ENCODE measurements around the gene BRPF1. TPM values are rescaled to one million over a fixed set of nuclear protein-coding genes. Genes with fewer than 3 reads are reported as not detected.
A peak's percentile ranks its signal among the peaks of the same experiment; 100 is the strongest.

Gene BRPF1
- total and polyA plus RNA-seq, 2 donors from 2014 or later: 6.2 to 22.4 TPM

DNA sequence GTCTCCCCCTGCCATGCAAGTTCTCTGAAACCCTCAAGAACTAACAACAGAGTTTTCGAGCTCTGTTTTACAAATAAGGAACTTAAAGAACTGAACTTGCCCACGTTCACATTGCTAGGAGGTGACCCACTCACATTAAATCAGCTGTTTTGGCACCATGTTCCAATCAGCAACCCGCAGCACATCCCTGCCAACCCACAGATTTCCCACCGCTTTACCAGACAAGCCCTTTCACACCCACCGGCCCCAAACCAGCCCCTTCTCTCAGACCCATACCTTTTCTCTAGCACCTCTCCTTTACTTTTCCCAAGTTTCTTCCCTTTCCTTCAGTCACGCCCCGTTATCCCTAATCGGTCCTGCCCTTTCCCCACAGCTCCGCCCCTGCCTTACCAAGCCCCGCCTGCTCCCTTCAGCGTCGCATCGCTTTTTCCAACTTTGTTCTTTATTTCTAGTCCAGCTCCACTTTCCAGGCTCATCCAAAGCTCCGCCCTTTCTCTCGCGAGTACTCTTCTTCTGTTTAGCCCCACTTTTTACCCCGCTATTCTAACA, 804 bp upstream of the BRPF1 start:
- FAIRE-seq (no peak), DNase-seq (no peak)
- Histone ChIP-seq H3K9ac (ENCODE audit: low read length in 3 of 3) (peak overlapping the region; percentile 11 to 62 (median 34)), H3K27me3 (ENCODE audit: control insufficient read depth, insufficient read depth, low read length) (no peaks in the 10 kb centered on the region), H3K27ac (ENCODE audit: low read depth in 2 of 2, low read length in 2 of 2) (peak overlapping the region; percentile 86 to 92), H3K9me3 (ENCODE audit: control insufficient read depth in 2 of 3, insufficient read depth in 1 of 3, low read length in 3 of 3) (no peaks in the 10 kb centered on the region), H3K36me3 (ENCODE audit: control insufficient read depth in 2 of 3, insufficient read depth in 3 of 3, low read length in 3 of 3) (peaks cover 0 to 15% (median 7%) of the 10 kb centered on the region in 3 donors), H3K4me3 (ENCODE audit: low read length in 3 of 3) (peak overlapping the region; percentile 79 to 86 (median 79)), H3K4me1 (ENCODE audit: control insufficient read depth in 2 of 3, insufficient read depth in 2 of 3, low read depth in 1 of 3, low read length in 3 of 3) (peaks cover 0 to 16% (median 9%) of the 10 kb centered on the region in 3 donors)
- intact Hi-C loops (cut with DNase I): no loop called here
- TF ChIP-seq, protein P1, sequence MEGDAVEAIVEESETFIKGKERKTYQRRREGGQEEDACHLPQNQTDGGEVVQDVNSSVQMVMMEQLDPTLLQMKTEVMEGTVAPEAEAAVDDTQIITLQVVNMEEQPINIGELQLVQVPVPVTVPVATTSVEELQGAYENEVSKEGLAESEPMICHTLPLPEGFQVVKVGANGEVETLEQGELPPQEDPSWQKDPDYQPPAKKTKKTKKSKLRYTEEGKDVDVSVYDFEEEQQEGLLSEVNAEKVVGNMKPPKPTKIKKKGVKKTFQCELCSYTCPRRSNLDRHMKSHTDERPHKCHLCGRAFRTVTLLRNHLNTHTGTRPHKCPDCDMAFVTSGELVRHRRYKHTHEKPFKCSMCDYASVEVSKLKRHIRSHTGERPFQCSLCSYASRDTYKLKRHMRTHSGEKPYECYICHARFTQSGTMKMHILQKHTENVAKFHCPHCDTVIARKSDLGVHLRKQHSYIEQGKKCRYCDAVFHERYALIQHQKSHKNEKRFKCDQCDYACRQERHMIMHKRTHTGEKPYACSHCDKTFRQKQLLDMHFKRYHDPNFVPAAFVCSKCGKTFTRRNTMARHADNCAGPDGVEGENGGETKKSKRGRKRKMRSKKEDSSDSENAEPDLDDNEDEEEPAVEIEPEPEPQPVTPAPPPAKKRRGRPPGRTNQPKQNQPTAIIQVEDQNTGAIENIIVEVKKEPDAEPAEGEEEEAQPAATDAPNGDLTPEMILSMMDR (IDR thresholded peaks at IDR 0.05; ENCODE audit: borderline replicate concordance, extremely low read depth, insufficient read depth): no peak

- H3K36me3 ChIP-seq (ENCODE audit: control insufficient read depth in 2 of 3, insufficient read depth in 3 of 3, low read length in 3 of 3): peaks cover 0 to 17% (median 15%) of the 10 kb centered on the region in 3 donors
- TF ChIP-seq, protein P1 (IDR thresholded peaks at IDR 0.05; ENCODE audit: borderline replicate concordance, extremely low read depth, insufficient read depth): no peak
- H3K27me3 ChIP-seq (ENCODE audit: control insufficient read depth, insufficient read depth, low read length): no peaks in the 10 kb centered on the region
- H3K9ac ChIP-seq (ENCODE audit: low read length in 3 of 3): peak overlapping the region; percentile 37 to 85 (median 68)
- H3K4me1 ChIP-seq (ENCODE audit: control insufficient read depth in 2 of 3, insufficient read depth in 2 of 3, low read depth in 1 of 3, low read length in 3 of 3): peaks cover 0 to 16% (median 9%) of the 10 kb centered on the region in 3 donors
- FAIRE-seq: no peak
- DNase-seq: peak; percentile 18 to 82 (median 31)
- H3K4me3 ChIP-seq (ENCODE audit: low read length in 3 of 3): peak overlapping the region; percentile 62 to 80 (median 77)
- H3K9me3 ChIP-seq (ENCODE audit: control insufficient read depth in 2 of 3, insufficient read depth in 1 of 3, low read length in 3 of 3): no peaks in the 10 kb centered on the region
- H3K27ac ChIP-seq (ENCODE audit: low read depth in 2 of 2, low read length in 2 of 2): peak overlapping the region in 1 of 2 donors; percentile 98
- intact Hi-C loops (cut with DNase I): no loop called here
Measured at GRCh38 chr3:9732080-9732739, 675 bp downstream of the BRPF1 start.

DNA sequence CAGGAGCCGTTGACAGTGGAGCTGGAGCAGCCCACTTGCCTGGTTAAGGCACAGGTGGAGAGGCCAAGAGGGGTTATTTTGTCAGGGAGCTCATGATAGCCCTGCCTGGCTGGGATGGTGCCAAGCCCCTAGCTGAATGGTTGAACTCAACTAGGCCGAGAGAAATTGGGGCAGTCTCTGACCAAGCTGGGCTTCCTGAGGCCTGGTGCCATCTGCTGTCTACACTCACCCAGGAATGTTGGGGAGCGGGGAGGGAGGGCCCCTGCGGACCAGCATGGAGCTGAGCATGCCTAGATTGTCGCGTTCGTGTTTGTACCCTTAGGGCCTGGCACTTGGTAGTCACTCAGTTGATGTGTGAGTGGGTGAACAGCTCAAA, 1.2 kb downstream of the BRPF1 start:
- Histone ChIP-seq H3K4me3 (ENCODE audit: low read length in 3 of 3) (peak overlapping the region; percentile 51 to 80 (median 77)), H3K27me3 (ENCODE audit: control insufficient read depth, insufficient read depth, low read length) (no peaks in the 10 kb centered on the region), H3K4me1 (ENCODE audit: control insufficient read depth in 2 of 3, insufficient read depth in 2 of 3, low read depth in 1 of 3, low read length in 3 of 3) (peaks cover 0 to 16% (median 9%) of the 10 kb centered on the region in 3 donors), H3K9me3 (ENCODE audit: control insufficient read depth in 2 of 3, insufficient read depth in 1 of 3, low read length in 3 of 3) (no peaks in the 10 kb centered on the region), H3K27ac (ENCODE audit: low read depth in 2 of 2, low read length in 2 of 2) (no peak overlapping the region), H3K9ac (ENCODE audit: low read length in 3 of 3) (peak overlapping the region; percentile 16 to 85 (median 37)), H3K36me3 (ENCODE audit: control insufficient read depth in 2 of 3, insufficient read depth in 3 of 3, low read length in 3 of 3) (peaks cover 0 to 22% (median 17%) of the 10 kb centered on the region in 3 donors)
- TF ChIP-seq, protein P1 (IDR thresholded peaks at IDR 0.05; ENCODE audit: borderline replicate concordance, extremely low read depth, insufficient read depth): no peak
- intact Hi-C loops (cut with DNase I): no loop called here
- no peak for FAIRE-seq
- peak in 1 of 5 donors; percentile 45 for DNase-seq

Measured in kidney (tissue), 14 donors.